ENCODE data around the gene UBE2M. TPM values are rescaled to one million over a fixed set of nuclear protein-coding genes. Genes with fewer than 3 reads are reported as not detected.
"Not testable (repeated sequence)": the region's sequence is repeated elsewhere in the genome, so short reads cannot be mapped to it uniquely, and the experiment has no call there.

UBE2M gene
- total RNA-seq (2014; rRNA removed; shearing (Covaris generic)) = 131 and 188 TPM in 2 replicates

DNA sequence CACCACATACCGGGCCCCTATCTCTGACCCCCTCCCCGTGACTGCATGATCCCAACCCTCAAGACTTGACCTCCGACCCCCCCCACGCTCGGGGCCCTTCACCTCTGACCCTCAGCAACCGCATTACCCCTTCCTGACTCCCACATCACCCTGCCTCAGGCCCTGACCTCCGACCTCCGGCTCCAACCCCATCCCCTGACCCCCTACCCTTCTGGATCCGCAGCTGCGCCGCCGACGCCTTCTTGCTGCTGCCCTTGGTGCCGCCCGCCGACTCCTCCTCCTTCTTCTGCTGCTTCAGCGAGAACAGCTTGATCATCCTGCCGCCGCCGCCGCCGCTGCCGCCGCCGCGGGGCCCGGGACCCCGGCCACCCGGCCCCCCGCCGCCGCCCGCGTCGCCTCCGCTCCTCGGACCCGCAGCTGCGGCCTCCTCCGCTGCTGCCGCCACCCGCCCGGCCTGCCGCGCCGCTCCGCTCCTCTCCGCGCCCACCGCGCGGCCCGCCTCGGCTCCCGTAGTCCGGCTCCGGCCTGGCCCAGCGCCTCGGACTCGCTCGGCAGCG, at the start of gene UBE2M:
TSS of gene UBE2M (minus strand) at position 546 of the 557 bp plus-strand sequence. CDS start at position 316, 230 bp downstream.
- Histone ChIP-seq H3K27me3 (ENCODE audit: control insufficient read depth, insufficient read depth, low read length) (no peaks in the 10 kb centered on the region), H3K4me3 (ENCODE audit: insufficient read depth, low read depth, low read length) (peak within 1 kb of the TSS; percentile 79), H3K36me3 (replicated peaks; ENCODE audit: control insufficient read depth, insufficient read depth, low read length) (peaks cover 13% of the 10 kb centered on the region)
- peak; percentile 73 for DNase-seq

- not testable (repeated sequence) for H3K36me3 ChIP-seq (replicated peaks; ENCODE audit: control insufficient read depth, insufficient read depth, low read length); DNase-seq; H3K27me3 ChIP-seq (ENCODE audit: control insufficient read depth, insufficient read depth, low read length); H3K4me3 ChIP-seq (ENCODE audit: insufficient read depth, low read depth, low read length)
Observed at GRCh38 chr19:58607213-58607612, 48.8 kb upstream of the UBE2M start.

DNA sequence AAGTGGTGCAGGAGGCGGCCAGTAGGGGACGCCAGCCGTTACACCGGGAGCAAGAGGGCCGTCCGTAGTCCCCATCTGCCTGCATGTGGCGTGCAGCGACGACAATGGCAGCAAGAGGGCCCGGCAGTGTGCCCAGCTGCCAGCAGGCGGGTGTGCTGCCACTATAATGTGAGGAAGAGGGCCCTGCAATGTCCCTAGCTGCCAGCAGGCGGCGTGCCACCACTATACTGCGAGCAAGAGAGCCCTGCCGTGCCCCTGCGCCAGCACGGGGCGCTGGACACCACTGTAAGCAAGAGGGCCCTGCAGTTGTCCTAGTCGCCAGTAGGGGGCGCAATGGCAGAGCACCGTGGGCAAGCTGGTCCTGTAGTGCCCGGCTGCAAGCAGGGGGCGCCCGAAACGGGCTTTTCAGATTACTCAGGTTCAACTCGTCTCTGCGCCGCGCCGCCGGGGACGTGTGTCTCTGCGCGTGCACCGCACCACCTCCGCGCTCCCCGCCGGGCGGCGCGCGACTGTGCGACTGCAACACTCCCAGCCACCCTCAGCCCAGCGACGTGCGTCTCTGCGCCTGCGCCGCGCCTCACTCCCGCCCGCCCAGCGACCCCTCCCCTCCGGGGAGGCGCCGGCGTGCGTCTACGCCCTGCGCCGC, 48.0 kb upstream of the UBE2M start:
- H3K36me3 ChIP-seq (replicated peaks; ENCODE audit: control insufficient read depth, insufficient read depth, low read length); H3K27me3 ChIP-seq (ENCODE audit: control insufficient read depth, insufficient read depth, low read length); DNase-seq; H3K4me3 ChIP-seq (ENCODE audit: insufficient read depth, low read depth, low read length): not testable (repeated sequence)

GRCh38 chr19:58586133-58586765, 27.8 kb upstream of the UBE2M start:
- no peak for DNase-seq
- Histone ChIP-seq H3K4me3 (ENCODE audit: insufficient read depth, low read depth, low read length) (no peak overlapping the region), H3K27me3 (ENCODE audit: control insufficient read depth, insufficient read depth, low read length) (no peaks in the 10 kb centered on the region), H3K36me3 (replicated peaks; ENCODE audit: control insufficient read depth, insufficient read depth, low read length) (peaks cover 8% of the 10 kb centered on the region)

- no peak for DNase-seq
- H3K4me3 ChIP-seq (ENCODE audit: insufficient read depth, low read depth, low read length) = no peak overlapping the region
- H3K36me3 ChIP-seq (replicated peaks; ENCODE audit: control insufficient read depth, insufficient read depth, low read length) = peaks cover 8% of the 10 kb centered on the region
- no peaks in the 10 kb centered on the region for H3K27me3 ChIP-seq (ENCODE audit: control insufficient read depth, insufficient read depth, low read length)
Observed at GRCh38 chr19:58585442-58586132, 27.2 kb upstream of the UBE2M start.

DNA sequence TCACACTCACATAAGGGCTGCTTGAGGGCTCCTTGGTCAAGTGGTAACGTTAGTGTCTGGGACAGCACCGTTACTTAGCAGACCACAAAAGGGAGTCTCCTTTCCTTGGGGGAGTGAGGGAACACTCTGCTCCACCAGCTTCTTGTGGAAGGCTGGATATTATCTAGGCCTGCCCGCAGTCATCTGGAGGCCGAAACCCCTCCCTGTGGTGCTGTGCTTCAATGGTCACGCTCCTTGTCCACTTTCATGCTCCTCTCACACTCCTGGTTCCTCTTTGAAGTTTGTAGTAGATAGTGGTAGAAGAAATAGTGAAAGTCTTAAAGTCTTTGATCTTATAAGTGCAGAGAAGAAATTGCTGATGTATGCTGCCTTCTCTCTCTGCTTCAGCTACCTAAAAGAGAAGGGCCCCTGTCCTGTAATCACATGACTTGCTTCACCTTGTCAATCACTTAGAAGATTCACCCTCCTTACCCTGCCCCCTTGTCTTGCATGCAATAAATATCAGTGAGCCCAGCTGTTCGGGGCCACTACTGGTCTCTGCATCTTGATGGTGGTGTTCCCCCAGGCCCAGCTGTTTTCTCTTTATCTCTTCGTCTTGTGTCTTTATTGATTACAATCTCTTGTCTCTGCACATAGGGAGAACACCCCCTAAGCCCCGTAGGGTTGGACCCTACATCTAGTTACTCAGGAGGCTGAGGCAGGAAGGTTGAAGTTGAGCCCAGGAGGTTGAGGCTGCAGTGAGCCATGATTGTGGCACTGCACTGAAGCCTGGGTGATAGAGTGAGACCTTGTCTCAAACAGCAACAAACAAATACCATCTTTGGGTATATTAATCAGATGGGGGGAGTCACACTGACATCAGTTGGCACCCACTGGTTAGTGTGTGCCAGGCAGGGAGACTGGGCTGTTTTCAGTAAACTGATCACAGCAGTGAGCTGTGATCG, 26.4 kb upstream of the UBE2M start:
- no peak overlapping the region for H3K4me3 ChIP-seq (ENCODE audit: insufficient read depth, low read depth, low read length)
- H3K36me3 ChIP-seq (replicated peaks; ENCODE audit: control insufficient read depth, insufficient read depth, low read length) = peaks cover 8% of the 10 kb centered on the region
- no peak for DNase-seq
- H3K27me3 ChIP-seq (ENCODE audit: control insufficient read depth, insufficient read depth, low read length) = no peaks in the 10 kb centered on the region

- Histone ChIP-seq H3K4me3 (ENCODE audit: insufficient read depth, low read depth, low read length) (no peak overlapping the region), H3K27me3 (ENCODE audit: control insufficient read depth, insufficient read depth, low read length) (no peaks in the 10 kb centered on the region), H3K36me3 (replicated peaks; ENCODE audit: control insufficient read depth, insufficient read depth, low read length) (peaks cover 8% of the 10 kb centered on the region)
- no peak for DNase-seq
Observed at GRCh38 chr19:58582985-58583384, 24.6 kb upstream of the UBE2M start.

GRCh38 chr19:58581227-58582141, 23.1 kb upstream of the UBE2M start:
- peaks cover 8% of the 10 kb centered on the region for H3K36me3 ChIP-seq (replicated peaks; ENCODE audit: control insufficient read depth, insufficient read depth, low read length)
- DNase-seq = peak; percentile 91
- H3K27me3 ChIP-seq (ENCODE audit: control insufficient read depth, insufficient read depth, low read length) = no peaks in the 10 kb centered on the region
- no peak overlapping the region for H3K4me3 ChIP-seq (ENCODE audit: insufficient read depth, low read depth, low read length)

DNA sequence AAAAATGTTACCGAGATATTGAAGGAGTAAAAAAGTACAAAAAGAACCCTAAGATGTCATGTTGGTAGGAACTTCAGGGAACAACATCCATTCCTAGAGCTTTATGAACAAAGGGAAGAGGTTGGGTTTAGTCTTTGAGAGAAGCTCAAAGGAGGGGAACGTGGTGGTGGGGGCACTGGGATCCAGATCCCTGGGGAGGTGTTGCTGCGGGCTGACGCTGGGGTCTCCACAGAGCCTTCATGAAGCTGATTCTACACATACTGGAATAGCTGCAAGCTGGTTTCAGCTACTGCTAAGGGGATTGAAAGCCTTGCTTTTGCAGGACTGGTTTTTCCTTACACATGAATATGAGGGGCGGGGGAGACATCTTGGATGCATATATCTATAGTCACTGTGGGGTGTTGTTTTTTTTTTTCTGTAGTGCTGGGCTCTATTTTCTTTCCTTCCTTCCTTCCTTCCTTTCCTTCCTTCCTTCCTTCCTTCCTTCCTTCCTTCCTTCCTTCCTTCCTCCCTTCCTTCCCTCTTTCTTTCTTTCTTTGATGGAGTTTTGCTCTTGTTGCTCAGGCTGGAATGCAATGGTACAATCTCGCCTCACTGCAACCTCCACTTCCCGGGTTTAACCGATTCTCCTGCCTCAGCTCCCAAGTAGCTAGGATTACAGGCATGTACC, 21.2 kb upstream of the UBE2M start:
- DNase-seq = no peak
- Histone ChIP-seq H3K27me3 (ENCODE audit: control insufficient read depth, insufficient read depth, low read length) (no peaks in the 10 kb centered on the region), H3K36me3 (replicated peaks; ENCODE audit: control insufficient read depth, insufficient read depth, low read length) (peaks cover 8% of the 10 kb centered on the region), H3K4me3 (ENCODE audit: insufficient read depth, low read depth, low read length) (no peak overlapping the region)

GRCh38 chr19:58578012-58578925, 19.9 kb upstream of the UBE2M start:
- no peak for DNase-seq

GRCh38 chr19:58577581-58577980, 19.2 kb upstream of the UBE2M start:
- H3K4me3 ChIP-seq (ENCODE audit: insufficient read depth, low read depth, low read length); H3K36me3 ChIP-seq (replicated peaks; ENCODE audit: control insufficient read depth, insufficient read depth, low read length); DNase-seq; H3K27me3 ChIP-seq (ENCODE audit: control insufficient read depth, insufficient read depth, low read length): not testable (repeated sequence)

More at GRCh38 chr19:58578012-58578925, 19.9 kb upstream of the UBE2M start:
- peaks cover 8% of the 10 kb centered on the region for H3K36me3 ChIP-seq (replicated peaks; ENCODE audit: control insufficient read depth, insufficient read depth, low read length)
- no peak overlapping the region for H3K4me3 ChIP-seq (ENCODE audit: insufficient read depth, low read depth, low read length)
- H3K27me3 ChIP-seq (ENCODE audit: control insufficient read depth, insufficient read depth, low read length) = no peaks in the 10 kb centered on the region

Measured in H7 (cell line).